AG09319 (cell line): Measurements from ENCODE around the gene LZTS2.

Experiments used
- DNase-seq: peaks from one replicate; pipeline ENCODE4 v3.0.0-alpha.2; 2010; ENCODE audit warnings: low read depth; ENCODE audit errors: extremely low read depth
- CTCF ChIP-seq: IDR thresholded peaks from 2 replicates; pipeline ENCODE4 v1.5.1; 2011; ENCODE audit warnings: low read depth, mild to moderate bottlenecking, inconsistent platforms, low read length, moderate library complexity

The LZTS2 gene

GRCh38 chr10:101042118-101042517 is 42.5 kb downstream of the LZTS2 start:
- no peak for DNase-seq
- no peak for TF ChIP-seq CTCF

GRCh38 chr10:101042667-101043362 is 43.2 kb downstream of the LZTS2 start:
- no peak for TF ChIP-seq CTCF
- DNase-seq = peak; percentile 95

GRCh38 chr10:101043363-101043707 is 43.7 kb downstream of the LZTS2 start:
- DNase-seq = no peak
- no peak for TF ChIP-seq CTCF

GRCh38 chr10:101044117-101044516 is 44.5 kb downstream of the LZTS2 start:
- DNase-seq = no peak
- no peak for TF ChIP-seq CTCF

GRCh38 chr10:101046332-101047238 is 47.0 kb downstream of the LZTS2 start:
- DNase-seq = no peak
- TF ChIP-seq CTCF = no peak

GRCh38 chr10:101047268-101047667 is 47.7 kb downstream of the LZTS2 start:
- no peak for TF ChIP-seq CTCF
- no peak for DNase-seq
